Immature natural killer cell (primary cell): ENCODE data around the gene SLC3A2. TPM values are rescaled to one million over a fixed set of nuclear protein-coding genes. Genes with fewer than 3 reads are reported as not detected.
"Not testable (repeated sequence)": the region's sequence is repeated elsewhere in the genome, so short reads cannot be mapped to it uniquely, and the experiment has no call there.

Source experiments
- DNase-seq, 3 donors: peaks; one replicate each; pipeline ENCODE4 v3.0.0; 2022; ENCODE audit warnings: mixed read lengths in 1 of 3
- H3K27ac Mint-ChIP-seq, 6 donors: one replicate each; pipeline ENCODE4 v1.8.0; 2020; ENCODE audit warnings: mixed read lengths in 6 of 6, mild to moderate bottlenecking in 5 of 6, inconsistent platforms in 4 of 6, moderate library complexity in 3 of 6
- H3K27me3 Mint-ChIP-seq, 3 donors: one replicate each; pipeline ENCODE4 v1.8.0; 2020 to 2021; ENCODE audit warnings: low read depth in 3 of 3, mild to moderate bottlenecking in 3 of 3, mixed read lengths in 3 of 3, moderate library complexity in 3 of 3, inconsistent platforms in 1 of 3
- H3K36me3 Mint-ChIP-seq, 3 donors: one replicate each; pipeline ENCODE4 v1.8.0; 2020; ENCODE audit warnings: mixed read lengths in 3 of 3, inconsistent platforms in 2 of 3, mild to moderate bottlenecking in 2 of 3
- H3K4me1 Mint-ChIP-seq, 2 donors: one replicate each; pipeline ENCODE4 v1.8.0; 2020; ENCODE audit warnings: inconsistent platforms in 2 of 2, mild to moderate bottlenecking in 2 of 2, mixed read lengths in 2 of 2, moderate library complexity in 1 of 2
- H3K4me3 Mint-ChIP-seq, 5 donors: one replicate each; pipeline ENCODE4 v1.8.0; 2020; ENCODE audit warnings: mild to moderate bottlenecking in 5 of 5, mixed read lengths in 5 of 5, inconsistent platforms in 3 of 5, moderate library complexity in 3 of 5
- H3K9me3 Mint-ChIP-seq, 6 donors: one replicate each; pipeline ENCODE4 v1.8.0; 2020; ENCODE audit warnings: mild to moderate bottlenecking in 6 of 6, mixed read lengths in 6 of 6, inconsistent platforms in 4 of 6, moderate library complexity in 3 of 6
- polyA plus RNA-seq, 3 donors: library from polyadenylated mRNA; unstranded; fragments of 300-500 nt; fragmentation: Illumina TruSeq; gene quantifications; one replicate each; pipeline ENCODE4 v1.2.3, GENCODE V29; 2021

The SLC3A2 gene
- polyA plus RNA-seq, 3 donors from 2014 or later, result 134 to 162 (median 156) TPM

DNA sequence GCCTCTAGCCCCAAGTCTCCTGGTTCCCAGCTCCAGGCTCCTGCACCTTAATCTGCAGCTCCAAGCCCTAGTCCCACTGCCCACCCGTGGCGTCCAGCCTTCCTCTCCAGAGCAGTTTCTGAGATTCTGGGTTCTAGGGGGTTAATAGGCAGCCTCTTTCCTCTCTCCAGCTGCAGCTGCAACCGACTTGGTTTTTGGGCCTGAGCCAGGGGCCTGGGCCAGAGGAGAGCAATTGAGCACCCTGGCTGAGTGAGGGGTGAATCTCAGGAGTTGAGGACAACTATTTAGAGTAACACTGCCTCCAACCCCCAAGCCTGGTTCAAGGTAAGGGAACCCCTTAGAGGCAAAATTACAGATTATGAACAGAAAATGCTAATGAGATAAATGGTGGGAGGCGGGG is 49.5 kb downstream of the SLC3A2 start:
- no peak overlapping the region for H3K4me3 Mint-ChIP-seq
- no peak for DNase-seq
- no peaks in the 10 kb centered on the region for H3K36me3 Mint-ChIP-seq
- no peaks in the 10 kb centered on the region for H3K9me3 Mint-ChIP-seq
- peaks cover 8 to 36% (median 15%) of the 10 kb centered on the region in 3 donors for H3K27me3 Mint-ChIP-seq
- H3K4me1 Mint-ChIP-seq, result peaks cover 10 to 13% of the 10 kb centered on the region in 2 donors
- no peak overlapping the region for H3K27ac Mint-ChIP-seq

DNA sequence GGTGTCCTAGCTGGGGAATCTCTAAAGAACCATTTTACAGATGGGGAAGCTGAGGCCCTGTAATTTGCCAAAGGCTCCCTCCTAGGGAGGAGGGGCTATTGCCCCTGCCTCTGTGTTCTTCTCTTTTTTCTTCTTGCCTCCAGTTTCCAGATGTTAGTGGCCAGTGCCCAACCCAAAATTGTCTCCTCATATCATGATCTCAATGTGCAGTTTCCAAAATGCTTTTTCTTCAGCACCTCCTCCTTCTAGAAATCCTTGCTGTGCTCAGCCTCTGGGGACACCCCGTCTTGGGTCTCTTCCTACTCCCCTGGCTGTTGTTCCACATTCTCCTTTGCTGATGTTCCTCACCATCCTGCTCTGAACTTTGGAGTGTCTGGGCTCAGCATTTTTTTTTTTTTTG is 50.0 kb downstream of the SLC3A2 start:
- H3K9me3 Mint-ChIP-seq, result no peaks in the 10 kb centered on the region
- H3K4me1 Mint-ChIP-seq, result peaks cover 8% of the 10 kb centered on the region in 2 donors
- no peak overlapping the region for H3K27ac Mint-ChIP-seq
- peaks cover 7 to 31% (median 11%) of the 10 kb centered on the region in 3 donors for H3K27me3 Mint-ChIP-seq
- no peaks in the 10 kb centered on the region for H3K36me3 Mint-ChIP-seq
- no peak for DNase-seq
- no peak overlapping the region for H3K4me3 Mint-ChIP-seq

DNA sequence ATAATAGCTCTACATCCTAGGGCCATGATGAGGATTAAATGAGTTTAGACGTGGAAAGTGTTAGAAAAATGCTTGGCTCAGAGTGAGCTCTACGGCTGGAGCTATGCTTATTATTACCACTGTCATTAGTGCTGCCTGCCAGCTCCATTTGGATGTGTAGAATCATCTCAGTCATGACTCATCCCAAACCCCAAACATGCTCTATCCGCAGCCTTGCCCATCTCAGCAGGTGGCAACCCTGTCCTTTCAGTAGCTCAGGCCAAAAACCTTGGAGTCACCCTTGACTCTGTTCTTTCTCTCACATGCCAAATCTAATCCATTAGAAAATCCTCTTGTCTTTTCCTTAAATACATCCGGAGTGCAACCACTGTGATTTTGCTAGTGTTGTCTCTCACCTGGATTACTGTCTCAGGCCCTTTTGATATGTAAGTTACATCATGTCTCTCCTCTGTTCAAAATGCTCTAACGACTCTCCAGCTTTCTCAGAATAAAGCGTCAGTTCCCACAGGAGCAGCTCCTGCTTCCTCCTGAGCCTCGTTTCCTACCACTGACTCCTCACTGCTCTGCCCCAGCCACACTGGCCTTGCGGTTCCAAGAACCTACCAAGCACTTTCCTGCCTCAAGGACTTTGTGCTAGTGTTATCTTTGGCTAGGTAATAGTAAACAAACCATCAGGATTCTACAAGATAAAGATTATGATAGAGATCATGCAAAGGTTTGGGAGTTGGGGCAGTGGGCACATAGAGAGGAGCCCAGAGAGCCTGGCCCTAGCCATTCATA is 51.0 kb downstream of the SLC3A2 start:
- H3K27me3 Mint-ChIP-seq, result peaks cover 6 to 26% (median 8%) of the 10 kb centered on the region in 3 donors
- DNase-seq, result no peak

DNA sequence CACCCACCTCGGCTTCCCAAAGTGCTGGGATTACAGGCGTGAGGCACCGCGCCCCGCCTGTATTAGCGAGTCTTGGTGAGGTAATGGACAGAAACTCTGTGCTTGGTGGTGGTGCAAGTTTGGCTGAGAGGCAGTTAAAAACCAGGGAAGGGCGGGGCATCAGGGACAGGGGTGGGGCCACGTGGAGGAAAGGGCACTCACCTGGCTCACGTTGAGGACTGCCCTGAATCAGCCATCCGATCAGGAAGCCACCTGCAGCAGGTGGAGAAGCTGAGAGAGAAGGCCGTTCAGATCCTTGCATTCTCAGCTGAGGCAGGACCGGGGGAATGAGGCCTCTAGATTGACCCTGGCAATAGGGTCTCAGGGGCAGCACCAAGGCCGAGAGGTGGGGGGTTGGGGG is 52.6 kb downstream of the SLC3A2 start:
- DNase-seq, result no peak
- H3K27me3 Mint-ChIP-seq, result peaks cover 1 to 17% (median 9%) of the 10 kb centered on the region in 3 donors
- H3K36me3 Mint-ChIP-seq, result no peaks in the 10 kb centered on the region

More for the DNA sequence above, 51.0 kb downstream of the SLC3A2 start:
- Mint-ChIP-seq H3K4me3 (no peak overlapping the region), H3K36me3 (no peaks in the 10 kb centered on the region), H3K9me3 (no peaks in the 10 kb centered on the region), H3K27ac (no peak overlapping the region), H3K4me1 (peaks cover 0 to 4% of the 10 kb centered on the region in 2 donors)

DNA sequence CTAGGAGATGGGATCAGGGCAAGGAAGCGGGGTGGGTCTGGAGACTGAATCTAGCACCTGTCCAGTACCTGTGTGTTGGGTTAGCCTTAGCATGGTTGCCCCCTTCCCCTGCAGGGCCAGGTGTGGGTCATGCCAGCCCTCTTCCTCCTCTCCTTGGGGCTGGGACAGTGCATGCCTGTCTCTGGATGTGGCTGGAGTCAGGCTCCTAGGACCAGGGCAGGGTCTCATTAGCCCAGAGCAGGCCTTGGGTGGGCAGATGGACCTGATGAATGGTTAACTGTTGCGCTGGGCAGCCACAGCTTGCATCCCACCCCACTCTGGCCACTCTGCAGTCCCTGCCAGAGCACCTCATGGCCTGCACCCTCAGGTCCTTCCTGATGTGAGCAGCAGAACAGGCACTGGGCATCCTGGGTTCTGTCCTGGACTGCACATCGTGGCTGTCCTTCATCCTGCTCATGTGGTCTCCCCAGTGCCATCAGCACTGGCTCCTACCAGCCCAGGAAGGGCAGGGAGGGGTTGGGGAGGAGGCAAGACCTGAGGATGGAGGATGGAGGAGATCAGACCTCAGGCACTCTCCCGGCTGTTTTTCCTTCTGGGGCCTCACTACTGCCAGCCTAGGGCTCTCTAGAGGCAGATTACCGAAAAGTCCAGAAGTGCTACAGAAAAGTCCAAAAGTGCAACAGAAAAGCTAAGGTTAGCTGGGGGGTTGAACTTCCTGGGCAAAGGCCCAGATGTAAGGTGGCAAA is 53.2 kb downstream of the SLC3A2 start:
- H3K4me3 Mint-ChIP-seq, result no peak overlapping the region
- peaks cover 0 to 1% (median 0%) of the 10 kb centered on the region in 6 donors for H3K9me3 Mint-ChIP-seq
- H3K36me3 Mint-ChIP-seq, result no peaks in the 10 kb centered on the region
- H3K27me3 Mint-ChIP-seq, result peaks cover 1 to 15% (median 5%) of the 10 kb centered on the region in 3 donors
- no peak for DNase-seq
- no peak overlapping the region for H3K27ac Mint-ChIP-seq
- H3K4me1 Mint-ChIP-seq, result no peaks in the 10 kb centered on the region

More for the DNA sequence above, 52.6 kb downstream of the SLC3A2 start:
- Mint-ChIP-seq H3K27ac (no peak overlapping the region), H3K4me3 (no peak overlapping the region), H3K4me1 (no peaks in the 10 kb centered on the region), H3K9me3 (peaks cover 0 to 1% (median 0%) of the 10 kb centered on the region in 6 donors)

DNA sequence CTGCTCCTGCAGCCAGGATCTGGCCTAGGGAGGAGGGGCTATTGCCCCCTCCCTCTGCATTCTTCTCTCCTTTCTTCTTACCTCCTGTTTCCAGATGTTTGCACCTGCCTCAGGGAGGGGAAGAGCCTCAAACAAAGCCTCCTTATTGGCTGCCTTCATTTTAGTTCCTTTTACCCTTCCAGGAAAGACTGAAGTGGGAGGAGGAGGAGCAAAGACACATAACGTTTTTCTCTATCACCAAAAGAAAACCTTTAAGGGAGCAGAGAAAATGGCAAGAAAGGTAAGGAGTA is 53.7 kb downstream of the SLC3A2 start:
- H3K27me3 Mint-ChIP-seq, result peaks cover 0 to 13% (median 1%) of the 10 kb centered on the region in 3 donors
- H3K36me3 Mint-ChIP-seq, result no peaks in the 10 kb centered on the region
- peaks cover 0 to 1% (median 0%) of the 10 kb centered on the region in 6 donors for H3K9me3 Mint-ChIP-seq
- no peaks in the 10 kb centered on the region for H3K4me1 Mint-ChIP-seq
- no peak for DNase-seq
- no peak overlapping the region for H3K4me3 Mint-ChIP-seq
- no peak overlapping the region for H3K27ac Mint-ChIP-seq

DNA sequence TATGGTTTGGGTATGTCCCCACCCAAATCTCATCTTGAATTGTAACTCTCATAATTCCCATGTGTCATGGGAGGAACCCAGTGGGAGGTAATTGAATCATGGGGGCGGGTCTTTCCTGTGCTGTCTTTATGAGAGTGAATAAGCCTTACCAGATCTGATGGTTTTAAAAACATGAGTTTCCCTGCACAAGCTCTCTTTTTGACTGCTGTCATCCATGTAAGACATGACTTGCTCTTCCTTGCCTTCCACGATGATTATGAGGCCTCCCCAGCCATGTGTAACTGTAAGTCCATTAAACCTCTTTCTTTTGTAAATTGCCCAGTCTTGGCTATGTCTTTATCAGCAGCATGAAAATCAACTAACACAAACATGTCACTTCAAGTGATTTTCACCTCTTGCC is 56.8 kb downstream of the SLC3A2 start:
- H3K27me3 Mint-ChIP-seq, H3K27ac Mint-ChIP-seq, H3K4me1 Mint-ChIP-seq, H3K36me3 Mint-ChIP-seq, H3K9me3 Mint-ChIP-seq, H3K4me3 Mint-ChIP-seq, DNase-seq: not testable (repeated sequence)

Other genes starting within 250 kb of the SLC3A2 start
- gene GANAB, start 234.3 kb upstream of the SLC3A2 start, polyA plus RNA-seq, result 100 to 1,000 TPM; 135 to 246 (median 167) TPM
- 10 to 100 TPM; 19.1 to 43.9 (median 22.4) TPM for gene INTS5, start 227.6 kb upstream of the SLC3A2 start, polyA plus RNA-seq
- 100 to 1,000 TPM; 125 to 152 (median 136) TPM for gene C11orf98, start 215.7 kb upstream of the SLC3A2 start, polyA plus RNA-seq
- gene CSKMT, start 215.6 kb upstream of the SLC3A2 start, polyA plus RNA-seq, result 1 to 10 TPM in 2 of 3 donors, not detected in 1; 2.1 to 4.4 TPM
- 10 to 100 TPM; 13.9 to 18.0 (median 14.0) TPM for gene UQCC3, start 209.2 kb upstream of the SLC3A2 start, polyA plus RNA-seq
- 10 to 100 TPM in 1 of 3 donors, 1 to 10 TPM in 2; 6.3 to 11.4 (median 6.5) TPM for gene LBHD1, start 208.6 kb upstream of the SLC3A2 start, polyA plus RNA-seq
- 100 to 1,000 TPM in 2 of 3 donors, 10 to 100 TPM in 1; 93.1 to 152 (median 152) TPM for gene UBXN1, start 201.8 kb upstream of the SLC3A2 start, polyA plus RNA-seq
- gene LRRN4CL, start 191.4 kb upstream of the SLC3A2 start, polyA plus RNA-seq, result not detected
- 10 to 100 TPM; 52.5 to 54.1 (median 53.6) TPM for gene BSCL2, start 173.5 kb upstream of the SLC3A2 start, polyA plus RNA-seq
- gene GNG3, start 173.2 kb upstream of the SLC3A2 start, polyA plus RNA-seq, result not detected
- gene HNRNPUL2, start 153.4 kb upstream of the SLC3A2 start, polyA plus RNA-seq, result 1 to 10 TPM in 2 of 3 donors, under 1 TPM in 1; 0.97 to 4.8 (median 1.1) TPM
- 10 to 100 TPM; 11.2 to 19.0 (median 14.5) TPM for gene TTC9C, start 152.4 kb upstream of the SLC3A2 start, polyA plus RNA-seq
- gene ZBTB3, start 126.7 kb upstream of the SLC3A2 start, polyA plus RNA-seq, result 10 to 100 TPM in 1 of 3 donors, 1 to 10 TPM in 2; 4.1 to 14.2 (median 5.5) TPM
- gene POLR2G, start 119.3 kb upstream of the SLC3A2 start, polyA plus RNA-seq, result 100 to 1,000 TPM; 397 to 564 (median 472) TPM
- gene TAF6L, start 109.5 kb upstream of the SLC3A2 start, polyA plus RNA-seq, result 1 to 10 TPM; 3.8 to 9.6 (median 7.3) TPM
- 100 to 1,000 TPM; 162 to 290 (median 174) TPM for gene TMEM179B, start 93.5 kb upstream of the SLC3A2 start, polyA plus RNA-seq
- 10 to 100 TPM; 47.9 to 69.7 (median 63.2) TPM for gene TMEM223, start 88.9 kb upstream of the SLC3A2 start, polyA plus RNA-seq
- 10 to 100 TPM; 42.9 to 73.3 (median 66.0) TPM for gene NXF1, start 75.5 kb upstream of the SLC3A2 start, polyA plus RNA-seq
- 10 to 100 TPM; 46.9 to 47.7 (median 47.6) TPM for gene STX5, start 48.8 kb upstream of the SLC3A2 start, polyA plus RNA-seq
- 1 to 10 TPM in 2 of 3 donors, not detected in 1; 2.0 to 3.1 TPM for gene TEX54, start 48.1 kb upstream of the SLC3A2 start, polyA plus RNA-seq
- gene WDR74, start 41.3 kb upstream of the SLC3A2 start, polyA plus RNA-seq, result 10 to 100 TPM; 28.8 to 39.0 (median 31.9) TPM
- not detected for gene CHRM1, start 40.5 kb downstream of the SLC3A2 start, polyA plus RNA-seq
- gene SLC22A6, start 104.1 kb downstream of the SLC3A2 start, polyA plus RNA-seq, result not detected
- not detected for gene SLC22A8, start 134.9 kb downstream of the SLC3A2 start, polyA plus RNA-seq